ENCODE results near the gene FAM83G.

The FAM83G gene

DNA sequence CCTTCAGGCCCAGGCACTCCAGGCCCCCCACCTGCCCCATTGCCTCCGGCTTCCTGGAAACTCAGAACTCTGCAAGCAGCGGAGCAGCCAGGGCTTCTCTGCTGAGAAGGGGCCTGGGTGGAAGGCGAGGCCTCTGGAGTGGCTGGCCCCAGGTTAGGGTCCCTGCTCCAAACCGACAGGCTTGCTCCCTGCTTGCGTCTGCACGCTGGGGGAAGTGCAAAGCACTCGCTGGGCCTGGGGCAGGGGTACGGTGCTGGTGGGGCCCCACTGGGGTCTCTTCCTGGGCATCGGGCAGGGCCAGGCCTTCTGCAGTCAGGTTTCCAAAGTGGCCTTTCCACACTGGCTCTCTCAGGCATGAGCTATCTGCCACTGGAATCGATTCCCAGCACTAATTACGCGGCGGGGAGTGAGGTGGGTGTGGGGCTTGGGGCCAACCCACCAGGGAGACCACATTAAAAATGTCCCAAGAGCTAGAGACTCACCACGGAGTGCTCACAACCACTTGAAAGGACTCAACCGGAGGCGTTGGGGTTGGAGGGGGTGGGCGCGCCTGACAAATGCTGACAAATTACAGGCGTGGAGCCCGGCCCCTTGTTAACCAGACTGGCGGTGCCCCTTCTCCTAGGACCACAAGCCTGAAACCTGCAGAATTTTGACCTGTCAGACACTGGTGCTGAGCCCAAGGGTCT lies 17.9 kb downstream of the FAM83G start:
- no peak for DNase-seq

DNA sequence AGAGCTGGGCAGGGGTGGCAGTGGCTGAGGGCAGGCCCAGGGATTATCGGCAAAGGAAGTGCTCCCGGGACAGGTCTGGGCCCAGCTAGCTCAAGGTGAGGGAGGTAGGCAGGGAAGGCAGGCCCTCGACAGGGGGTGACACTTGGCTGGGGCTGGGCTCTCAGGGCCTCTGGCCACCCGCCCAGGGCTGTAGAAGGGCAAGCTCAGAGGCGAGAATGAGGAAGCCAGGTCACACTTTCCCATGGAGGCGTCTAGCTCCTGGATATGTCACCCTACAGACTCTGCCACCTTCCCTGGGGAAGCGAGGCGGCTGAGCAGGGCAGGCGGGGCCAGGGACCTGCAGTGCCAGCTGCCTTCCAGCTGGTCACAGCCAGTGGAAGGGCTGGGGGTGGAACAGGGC lies 19.1 kb downstream of the FAM83G start:
- no peak for DNase-seq

DNA sequence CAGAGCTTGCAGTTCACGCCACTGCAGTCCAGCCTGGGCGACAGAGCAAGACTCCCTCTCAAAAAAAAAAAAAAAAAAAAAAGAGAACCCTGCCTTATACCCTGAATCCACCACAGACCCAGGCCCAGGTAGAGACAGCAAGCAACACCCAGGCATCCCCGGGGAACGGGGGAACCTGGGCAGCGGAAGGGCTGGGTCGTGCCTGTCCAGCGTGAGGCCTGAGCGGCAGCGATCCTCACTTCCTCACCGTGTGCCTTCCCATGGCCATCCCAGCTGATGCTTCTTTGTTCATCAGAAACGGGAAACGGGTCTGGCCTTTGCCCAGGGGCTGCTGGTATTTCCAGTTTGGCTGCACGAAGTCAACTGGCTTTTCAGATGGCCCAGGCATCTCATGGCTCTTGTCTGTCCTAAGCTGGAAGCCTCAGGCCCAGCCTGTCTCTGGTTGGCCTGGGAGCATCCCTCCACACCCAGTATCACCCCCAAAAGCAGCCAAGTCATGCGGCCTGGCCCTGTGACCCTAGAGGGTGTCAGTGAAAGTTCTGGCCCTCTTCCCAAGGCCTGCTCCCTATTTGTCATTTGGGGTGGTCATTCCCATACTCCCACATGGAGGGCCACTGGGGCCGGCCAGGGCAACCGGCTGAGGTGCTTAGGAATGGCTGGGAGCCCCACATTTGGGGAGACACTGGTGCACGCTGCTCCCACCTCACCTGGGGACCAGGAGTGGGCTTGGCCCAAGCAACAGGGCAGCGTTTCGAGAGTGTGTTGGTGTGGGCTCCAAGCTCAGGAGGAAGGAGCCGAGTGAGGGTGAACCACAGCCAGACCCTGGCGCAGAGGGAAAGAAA lies 20.1 kb downstream of the FAM83G start:
- no peak for DNase-seq

DNA sequence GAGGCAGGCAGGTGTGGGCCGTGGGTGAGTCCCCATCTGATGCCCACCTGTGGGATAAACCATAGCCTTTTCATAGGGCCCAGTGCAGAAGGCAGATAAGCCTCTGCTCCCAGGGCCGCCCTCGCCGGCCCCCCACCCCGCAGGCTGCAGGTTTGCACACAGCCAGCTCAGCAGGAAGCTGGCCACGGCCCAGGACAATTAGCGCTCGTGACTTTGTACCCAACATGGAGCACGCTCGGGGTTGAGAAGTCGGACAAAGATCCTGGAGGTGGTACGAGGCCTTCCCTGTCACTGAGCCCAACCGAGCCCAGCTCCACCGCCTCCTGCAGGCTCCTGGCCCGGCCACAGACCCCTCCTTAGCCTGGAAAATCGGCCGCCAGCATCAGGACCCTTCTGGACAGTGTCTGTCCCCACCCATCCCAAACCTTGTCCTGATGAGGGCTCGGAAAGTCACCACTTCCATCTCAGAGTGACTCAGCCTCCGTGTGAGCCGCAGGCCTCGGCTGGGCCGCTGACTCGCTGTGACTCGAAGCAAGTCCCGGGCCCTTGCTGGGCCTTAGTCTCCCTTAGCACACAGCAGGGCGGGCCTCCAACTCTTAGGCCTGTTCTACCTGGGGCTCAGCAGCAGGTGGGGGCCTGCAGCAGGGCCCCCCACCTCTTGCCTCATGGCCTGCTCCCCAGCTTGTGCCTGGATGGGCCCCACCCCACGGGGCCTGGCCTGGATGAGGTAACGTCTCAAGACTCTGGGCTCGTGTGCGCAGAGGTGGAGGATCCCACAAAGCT lies 22.7 kb downstream of the FAM83G start:
- no peak for DNase-seq

DNA sequence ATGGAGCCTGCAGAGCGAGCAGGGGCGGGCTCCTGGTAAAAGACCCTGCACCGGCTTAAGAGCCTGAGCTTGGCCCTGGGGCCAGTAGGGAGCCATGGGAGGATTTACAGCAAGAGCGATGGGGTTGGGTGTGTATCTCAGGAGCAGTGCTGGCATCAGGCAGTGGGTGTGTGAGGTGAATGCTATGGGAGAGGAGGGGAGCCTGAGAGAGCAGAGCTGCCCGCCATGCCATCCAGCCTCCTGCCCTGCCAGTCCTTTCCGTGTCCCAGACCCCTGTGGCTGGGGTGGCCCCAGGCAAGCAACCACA lies 23.3 kb downstream of the FAM83G start:
- no peak for DNase-seq

DNA sequence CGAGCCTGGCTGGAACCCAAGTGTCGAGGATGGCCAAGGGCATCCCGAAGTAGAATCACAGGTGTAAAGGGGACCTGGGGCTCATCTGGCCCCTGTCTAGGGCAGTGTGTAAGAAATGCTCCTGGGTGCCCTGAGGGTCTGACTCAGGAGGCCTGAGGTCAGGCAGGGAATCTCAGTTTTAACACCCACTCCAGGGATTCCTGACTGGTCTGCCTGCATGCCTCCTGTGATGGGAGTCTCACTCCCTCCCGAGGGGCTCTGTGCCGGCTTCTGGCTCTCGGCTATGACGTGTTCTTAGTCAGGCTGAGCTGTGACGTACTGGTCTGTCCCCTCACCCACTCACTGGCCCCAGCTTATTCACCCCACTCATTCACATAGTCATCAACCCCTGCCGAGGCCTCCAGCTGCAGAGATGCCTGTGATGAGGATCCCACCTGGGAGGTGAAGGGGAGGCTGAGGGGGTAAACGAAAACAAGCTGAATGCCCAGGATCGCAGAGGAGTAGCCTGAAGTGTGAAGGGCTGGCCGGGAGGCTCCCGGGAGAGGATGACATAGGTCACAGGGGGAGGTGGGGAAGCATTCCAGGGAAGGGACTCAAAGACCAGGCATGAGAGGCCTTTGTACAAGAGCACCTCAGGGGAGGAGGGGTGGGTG lies 23.8 kb downstream of the FAM83G start:
- DNase-seq, result no peak

DNA sequence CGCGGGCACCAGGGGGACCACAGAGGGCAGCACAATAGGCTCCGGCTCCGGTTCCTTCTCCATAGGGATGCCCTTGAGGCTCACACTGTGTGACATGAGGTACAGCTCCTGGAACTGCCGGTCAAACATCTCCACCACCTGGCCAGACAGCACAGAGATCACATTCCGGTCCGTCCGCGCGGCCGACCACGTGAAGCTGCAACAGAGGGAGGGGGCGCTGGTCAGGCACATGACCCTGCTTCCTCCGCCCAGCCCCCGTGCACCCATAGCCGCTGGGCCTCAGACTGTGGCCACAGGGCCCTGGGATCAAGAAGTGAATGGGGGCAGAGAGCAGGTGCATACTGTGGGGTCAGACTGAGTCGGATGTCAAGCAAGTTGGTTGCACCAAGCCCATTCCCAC lies 25.9 kb downstream of the FAM83G start:
- DNase-seq, result no peak

DNA sequence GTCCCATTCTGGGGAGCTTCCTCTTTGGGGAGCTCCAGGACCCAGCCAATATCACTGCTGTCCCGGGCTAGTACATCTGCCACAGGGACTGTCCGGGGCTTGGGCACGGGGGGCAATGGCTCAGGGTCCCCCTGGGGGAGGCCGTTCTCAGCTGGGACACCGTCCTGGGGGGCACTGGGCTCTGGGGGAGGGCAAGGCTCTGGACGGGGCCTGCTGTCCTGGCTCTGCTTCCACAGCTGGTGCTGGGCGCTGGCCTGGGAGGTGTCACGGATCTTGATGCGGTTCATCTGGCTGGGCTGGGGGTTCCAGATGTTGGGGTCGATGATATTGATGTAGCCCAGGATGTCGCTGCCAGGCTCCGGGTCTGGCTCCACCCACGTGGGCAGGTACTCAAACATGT lies 26.5 kb downstream of the FAM83G start:
- no peak for DNase-seq

DNA sequence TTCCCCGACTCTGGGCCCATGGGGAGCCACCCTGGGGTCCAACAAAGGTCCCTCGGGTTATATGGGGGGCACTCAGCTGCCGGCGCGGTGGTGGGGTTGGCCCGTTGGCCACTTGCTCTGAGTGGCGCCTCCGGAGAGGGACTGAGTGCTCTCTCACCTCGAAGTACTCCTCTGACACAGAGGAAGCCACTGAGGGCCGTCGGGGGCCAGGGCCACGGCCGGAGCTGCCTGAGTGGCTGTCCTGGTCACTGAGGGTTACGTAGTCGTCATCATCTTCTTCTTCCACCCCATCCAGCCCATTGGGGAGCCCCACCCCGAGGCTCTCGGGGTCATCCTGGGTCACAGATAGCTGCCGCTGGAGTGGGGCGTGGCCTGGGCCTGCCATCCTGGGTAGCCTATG lies 26.9 kb downstream of the FAM83G start:
- DNase-seq, result no peak

DNA sequence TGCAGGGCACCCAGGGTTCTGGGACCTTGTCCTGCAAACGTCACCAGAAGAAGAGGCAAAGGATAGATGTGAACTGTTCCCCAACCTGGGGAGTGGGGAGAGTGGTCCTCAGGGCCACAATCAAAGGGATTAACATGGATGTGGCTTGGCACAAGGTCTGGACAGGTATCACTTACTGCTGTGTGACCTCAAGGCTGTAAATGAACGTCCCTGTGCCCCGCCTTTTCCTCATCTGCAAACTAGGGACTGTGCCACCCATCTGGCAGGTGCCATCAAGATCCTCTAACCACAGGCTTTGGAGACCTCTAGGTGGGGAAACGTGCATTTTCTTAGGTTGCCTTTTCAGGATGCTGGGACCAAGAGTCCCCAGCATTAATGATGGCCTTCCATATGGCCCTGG lies 27.5 kb downstream of the FAM83G start:
- no peak for DNase-seq

DNA sequence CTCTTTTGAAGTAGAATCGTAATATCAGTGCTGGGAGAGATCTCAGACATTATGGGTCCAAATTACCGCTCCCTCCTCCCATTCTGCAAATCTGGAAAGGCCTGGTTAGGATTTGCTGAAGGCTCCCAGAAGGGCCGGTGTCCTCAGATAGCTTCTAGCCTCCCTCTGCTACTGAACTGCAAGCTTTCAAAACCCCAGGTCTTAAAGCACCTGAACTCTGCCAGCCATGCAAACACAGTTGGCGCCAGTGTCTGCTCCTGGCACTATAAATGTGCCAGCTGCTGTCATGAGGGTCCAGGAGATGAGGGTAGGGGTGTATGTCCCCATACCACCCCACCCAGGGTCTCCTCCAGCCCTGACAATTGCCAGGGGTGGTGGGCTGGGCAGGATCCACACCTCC lies 28.4 kb downstream of the FAM83G start:
- DNase-seq, result no peak

DNA sequence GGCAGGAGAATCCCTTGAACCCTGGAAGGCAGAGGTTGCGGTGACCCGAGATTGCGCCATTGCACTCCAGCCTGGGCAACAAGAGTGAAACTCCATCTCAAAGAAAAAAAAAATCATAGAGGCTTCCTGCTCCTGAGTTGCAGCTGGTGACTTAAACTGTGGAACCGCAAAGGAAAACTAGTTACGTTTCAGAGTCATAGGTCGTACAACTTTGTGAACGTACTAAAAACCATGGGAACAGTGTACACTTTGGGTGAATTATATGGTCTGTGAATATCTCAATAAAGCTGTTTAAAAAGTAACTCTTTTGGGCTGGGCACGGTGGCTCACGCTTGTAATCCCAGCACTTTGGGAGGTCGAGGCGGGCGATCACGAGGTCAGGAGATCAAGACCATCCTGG lies 29.0 kb downstream of the FAM83G start:
- no peak for DNase-seq

DNA sequence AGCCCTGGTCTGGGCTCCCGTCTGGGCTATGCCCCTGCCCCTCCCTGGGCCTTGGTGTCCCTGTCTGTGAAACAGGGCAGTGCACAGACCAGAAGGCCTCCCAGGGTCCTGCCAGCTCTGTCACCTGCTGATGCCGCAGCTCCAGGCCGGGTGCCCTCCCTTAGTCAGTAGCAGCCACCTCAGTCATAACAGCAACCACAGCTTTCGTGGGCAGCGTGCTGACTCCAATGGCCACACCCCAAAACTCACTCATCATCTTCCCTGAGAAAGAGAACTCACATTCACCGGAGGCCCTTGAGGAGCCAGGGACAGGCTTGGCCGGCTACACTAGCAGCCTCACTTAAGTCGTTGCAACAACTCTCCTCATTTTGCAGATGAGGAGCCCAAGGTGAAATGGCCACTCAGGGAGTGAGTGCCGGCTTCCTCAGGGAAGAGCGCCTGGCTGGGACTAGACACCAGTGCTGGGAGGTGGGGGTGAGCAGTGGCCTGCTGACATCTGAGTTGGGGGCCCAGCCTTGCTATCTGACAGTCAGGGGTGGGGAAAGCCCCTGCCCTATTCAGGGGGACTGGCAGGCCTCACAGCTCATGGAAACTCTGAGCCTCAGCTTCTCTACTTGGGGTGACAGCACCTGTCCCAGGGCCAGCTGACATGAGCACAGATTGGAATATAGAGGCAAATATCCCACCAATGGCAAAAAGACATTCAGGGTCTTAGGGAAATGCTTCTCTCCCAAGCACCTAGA lies 30.0 kb downstream of the FAM83G start:
- DNase-seq, result no peak

DNA sequence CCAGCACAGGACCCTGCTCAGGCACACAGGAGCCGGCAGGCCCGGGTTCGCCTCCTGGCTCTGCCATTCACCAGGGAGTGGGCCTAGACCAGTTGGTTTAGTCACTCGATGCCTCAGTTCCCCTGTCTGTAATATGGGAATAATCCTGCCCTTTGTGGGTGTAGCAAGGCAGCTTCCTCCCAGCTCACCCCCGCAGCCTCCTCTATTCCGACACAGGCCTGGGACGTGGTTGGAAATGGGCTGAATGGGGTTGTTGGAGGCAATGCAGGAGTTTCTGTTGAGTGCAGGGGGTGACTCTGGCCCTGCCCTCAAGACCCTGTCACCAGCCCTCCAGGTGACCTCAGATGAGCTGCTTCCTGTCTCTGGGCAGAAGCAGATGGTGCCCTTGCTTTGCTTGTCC lies 32.8 kb downstream of the FAM83G start:
- no peak for DNase-seq

DNA sequence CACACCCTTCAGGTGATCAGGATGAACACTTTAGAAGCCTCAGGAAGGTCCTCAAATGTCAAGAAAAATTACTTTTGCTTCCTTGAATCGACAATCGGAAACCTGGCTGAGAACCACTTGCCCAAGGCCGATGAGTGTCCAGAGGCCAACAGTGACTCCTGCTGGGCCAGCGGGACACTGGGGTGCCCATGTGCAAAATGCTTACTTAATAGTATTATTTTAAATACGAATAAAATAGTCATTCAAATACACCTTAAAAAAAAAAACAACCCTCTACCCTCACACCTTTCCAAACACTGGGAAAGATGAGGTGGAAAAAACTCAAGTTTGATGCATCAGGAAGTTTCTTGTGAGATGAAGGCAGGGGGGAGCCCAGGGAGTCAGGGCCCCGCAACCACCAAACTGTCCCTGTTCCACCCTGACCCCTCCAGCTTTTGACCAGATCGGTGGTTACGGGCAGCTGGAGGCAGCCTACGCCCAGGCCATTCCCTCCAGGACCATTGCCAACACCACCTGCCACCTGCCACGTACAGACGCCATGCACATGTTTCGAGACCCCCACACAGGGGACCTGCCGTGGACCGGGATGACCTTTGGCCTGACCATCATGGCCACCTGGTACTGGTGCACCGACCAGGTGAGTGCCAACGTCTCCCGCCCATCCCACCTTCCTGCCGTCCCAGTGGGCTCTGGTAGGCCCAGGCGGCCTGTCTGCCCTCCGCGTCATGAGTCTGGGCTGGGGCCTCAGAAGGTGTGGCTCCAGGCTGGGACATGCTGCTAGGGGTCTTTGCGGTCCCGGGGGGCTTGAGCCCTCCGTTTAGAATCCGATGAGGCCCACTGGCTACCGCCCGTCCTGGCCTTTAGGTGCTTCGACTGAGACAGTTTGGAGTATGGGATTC lies 33.7 kb downstream of the FAM83G start:
- no peak for DNase-seq

DNA sequence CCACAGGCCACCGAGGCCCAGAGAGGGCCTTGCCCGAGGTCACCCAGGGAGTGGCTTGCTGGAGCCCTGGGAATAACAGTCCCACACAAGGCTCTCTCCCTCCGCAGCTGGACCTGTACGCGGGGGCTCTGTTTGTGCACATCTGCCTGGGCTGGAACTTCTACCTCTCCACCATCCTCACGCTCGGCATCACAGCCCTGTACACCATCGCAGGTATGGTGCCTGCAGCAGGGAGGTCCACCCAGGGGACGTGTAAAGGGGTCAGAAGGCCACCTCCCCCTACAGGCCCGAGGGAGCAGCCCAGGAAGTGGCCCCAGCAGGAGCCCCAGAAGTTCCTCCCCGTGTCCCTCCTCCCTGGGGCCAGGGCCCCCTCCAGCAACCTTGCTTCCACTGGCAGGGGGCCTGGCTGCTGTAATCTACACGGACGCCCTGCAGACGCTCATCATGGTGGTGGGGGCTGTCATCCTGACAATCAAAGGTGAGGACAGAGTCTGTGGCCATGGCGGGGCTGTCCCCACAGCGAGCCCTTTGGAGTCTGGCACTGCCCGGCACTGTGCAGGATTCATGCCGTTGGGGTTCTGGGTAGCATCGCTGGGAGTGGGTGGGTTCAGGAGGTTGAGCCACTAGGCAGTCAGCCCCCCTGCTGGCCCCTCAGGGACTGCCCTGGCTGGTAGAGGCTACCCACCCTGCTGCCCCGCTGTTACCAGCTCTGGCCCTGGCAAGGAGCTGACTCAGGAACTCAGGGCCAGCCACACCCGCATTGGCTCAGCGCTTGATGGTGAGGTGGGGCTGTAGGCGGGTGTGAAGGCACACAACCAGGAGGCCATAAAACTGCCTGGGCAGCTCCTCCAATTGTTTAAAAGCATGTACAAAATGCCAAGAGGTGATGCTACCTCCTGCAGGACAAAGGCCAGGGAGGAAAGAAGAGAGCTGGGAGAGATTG lies 35.3 kb downstream of the FAM83G start:
- no peak for DNase-seq

DNA sequence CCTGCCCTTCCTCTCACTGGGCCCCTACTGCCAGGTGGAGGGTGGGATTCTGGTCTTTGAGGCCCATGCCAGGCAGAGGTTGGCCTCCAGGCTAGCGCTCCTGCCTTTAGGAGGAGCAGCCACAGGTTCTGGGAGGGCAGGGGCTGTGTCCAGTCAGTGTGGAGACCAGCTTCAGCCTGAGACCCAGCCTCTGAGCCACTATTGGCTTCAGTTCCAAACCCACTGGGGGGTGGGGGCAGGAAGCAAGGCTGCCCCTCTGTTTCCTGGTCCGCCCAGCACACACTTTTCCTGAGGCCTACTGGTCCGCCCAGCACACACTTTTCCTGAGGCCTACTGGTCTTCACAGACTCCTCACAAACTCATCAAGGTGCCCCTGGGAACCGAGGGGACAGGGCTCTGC lies 36.2 kb downstream of the FAM83G start:
- no peak for DNase-seq

DNA sequence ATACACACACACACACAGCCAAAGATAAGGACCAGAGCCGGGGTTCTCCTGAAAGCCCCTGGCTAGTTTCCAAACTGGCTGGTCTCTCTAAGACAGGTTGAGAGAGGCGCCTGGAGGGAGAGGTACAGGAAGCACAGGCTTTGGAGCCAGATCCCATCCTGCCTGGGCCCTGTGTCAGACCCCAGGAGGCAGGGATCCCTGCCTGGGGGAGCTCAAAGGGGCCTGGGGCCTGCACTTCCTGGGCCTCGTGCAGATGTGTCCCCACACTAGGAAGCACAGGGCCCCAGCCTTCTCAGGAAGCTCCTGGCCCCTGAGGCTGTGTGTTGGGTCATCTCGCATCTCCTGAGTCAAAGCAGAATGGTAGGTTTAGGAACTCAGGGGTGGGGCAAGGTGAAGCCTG lies 36.6 kb downstream of the FAM83G start:
- DNase-seq, result no peak

DNA sequence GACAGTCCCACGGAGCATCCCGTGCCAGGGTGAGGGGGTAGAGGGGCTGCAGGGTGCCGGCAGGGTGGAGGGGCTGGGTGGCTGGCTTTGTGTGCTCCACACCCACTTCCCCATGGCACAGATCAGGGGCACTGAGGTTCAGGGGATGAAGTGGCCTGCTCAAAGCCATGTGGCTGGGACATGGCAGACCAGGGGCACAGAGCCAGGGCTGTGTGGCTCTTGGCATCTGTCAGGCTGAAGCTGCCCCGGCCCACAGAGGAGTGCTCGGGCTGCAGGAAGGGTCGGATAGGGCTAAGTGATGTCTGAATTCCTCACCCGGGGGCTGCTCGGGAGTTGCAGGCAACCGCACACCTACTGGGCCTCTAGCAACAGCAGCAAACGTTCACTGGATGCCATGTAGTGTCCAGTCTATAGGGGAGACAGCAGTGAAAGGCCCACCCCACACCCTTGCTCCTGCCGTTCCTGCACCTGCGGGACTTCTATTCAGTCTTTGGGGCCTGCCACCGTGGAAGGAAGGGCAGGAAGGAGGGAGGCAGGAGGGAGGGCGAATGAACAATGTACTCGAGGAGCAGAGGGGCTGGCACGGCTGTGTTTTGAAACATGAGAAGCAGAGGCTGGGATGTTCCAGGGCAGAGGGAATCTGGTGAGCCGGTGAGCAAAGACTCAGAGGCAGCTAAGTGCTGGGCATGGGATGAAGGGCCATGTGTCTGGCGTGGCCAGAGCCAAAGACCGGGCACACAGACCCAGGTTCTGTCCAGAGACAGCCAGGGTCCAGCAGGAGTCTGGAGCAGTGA lies 37.5 kb downstream of the FAM83G start:
- peak; percentile 33 for DNase-seq
